GM23338 (cell line): ENCODE measurements around the gene DNAH17. TPM values are rescaled to one million over a fixed set of nuclear protein-coding genes. Genes with fewer than 3 reads are reported as not detected.

ENCODE experiments used
- ATAC-seq: fragments of 200-7000 bp; cut with Tn5 transposase; 3 replicates; pipeline ENCODE4 v1.9.1; 2020
- DNase-seq: peaks from one replicate; pipeline ENCODE4 v3.0.0-alpha.2; 2015; ENCODE audit warnings: low spot score
- H2AFZ ChIP-seq: fragments of 200-600 bp; sonication (generic); 2 replicates; pipeline ENCODE4 v1.8.0; 2016; ENCODE audit warnings: antibody characterized with exemption, mild to moderate bottlenecking, moderate library complexity
- H3F3A ChIP-seq: fragments of 200-600 bp; sonication (generic); replicated peaks from 2 replicates; pipeline ENCODE4 v1.8.0; 2017; ENCODE audit warnings: antibody characterized with exemption, mixed run types, low read depth
- H3K27ac ChIP-seq: fragments of 200-600 bp; sonication (generic); 2 replicates; pipeline ENCODE4 v1.6.1; 2016; ENCODE audit warnings: low read depth
- H3K27me3 ChIP-seq: fragments of 200-600 bp; sonication (generic); 2 replicates; pipeline ENCODE4 v1.8.0; 2016; ENCODE audit warnings: mild to moderate bottlenecking, mixed run types, moderate library complexity; ENCODE audit not compliant: insufficient read depth
- H3K36me3 ChIP-seq: fragments of 200-600 bp; sonication (generic); 2 replicates; pipeline ENCODE4 v1.8.0; 2016; ENCODE audit warnings: mild to moderate bottlenecking; ENCODE audit not compliant: insufficient read depth
- H3K4me1 ChIP-seq: fragments of 200-600 bp; sonication (generic); 2 replicates; pipeline ENCODE4 v1.8.0; 2016; ENCODE audit warnings: mild to moderate bottlenecking, moderate library complexity; ENCODE audit not compliant: insufficient read depth
- H3K4me2 ChIP-seq: fragments of 200-600 bp; sonication (generic); 2 replicates; pipeline ENCODE4 v1.7.1; 2017; ENCODE audit warnings: mixed run types
- H3K4me3 ChIP-seq: fragments of 200-600 bp; sonication (generic); 2 replicates; pipeline ENCODE4 v1.6.1; 2016; ENCODE audit warnings: mixed run types
- H3K79me2 ChIP-seq: fragments of 200-600 bp; sonication (generic); replicated peaks from 2 replicates; pipeline ENCODE4 v1.8.0; 2017; ENCODE audit warnings: mild to moderate bottlenecking; ENCODE audit not compliant: insufficient read depth
- H3K9me2 ChIP-seq: fragments of 200-600 bp; sonication (generic); 2 replicates; pipeline ENCODE4 v1.8.0; 2017; ENCODE audit not compliant: insufficient read depth
- H4K20me1 ChIP-seq: fragments of 200-600 bp; sonication (generic); replicated peaks from 2 replicates; pipeline ENCODE4 v1.8.0; 2017; ENCODE audit warnings: mild to moderate bottlenecking; ENCODE audit not compliant: insufficient read depth
- H3K27ac Mint-ChIP-seq: 2 replicates; pipeline ENCODE4 v1.8.0; 2020; ENCODE audit warnings: inconsistent platforms, mild to moderate bottlenecking, moderate library complexity, mixed read lengths
- H3K27me3 Mint-ChIP-seq: 3 replicates; pipeline ENCODE4 v1.8.0; 2022; ENCODE audit warnings: low read depth, mild to moderate bottlenecking, moderate library complexity, mixed read lengths, inconsistent platforms; ENCODE audit not compliant: insufficient read depth, poor library complexity
- H3K36me3 Mint-ChIP-seq: 3 replicates; pipeline ENCODE4 v1.8.0; 2021; ENCODE audit warnings: low read depth, mild to moderate bottlenecking, inconsistent platforms, moderate library complexity, mixed read lengths
- H3K4me1 Mint-ChIP-seq: 3 replicates; pipeline ENCODE4 v1.8.0; 2020; ENCODE audit warnings: mild to moderate bottlenecking, inconsistent platforms, mixed read lengths
- H3K4me3 Mint-ChIP-seq: 3 replicates; pipeline ENCODE4 v1.8.0; 2021; ENCODE audit warnings: moderate library complexity, mild to moderate bottlenecking, inconsistent platforms, mixed read lengths
- H3K9me3 Mint-ChIP-seq: 3 replicates; pipeline ENCODE4 v1.8.0; 2020; ENCODE audit warnings: moderate library complexity, mild to moderate bottlenecking, inconsistent platforms, mixed read lengths
- CTCF ChIP-seq, 2 experiments: fragments of 200-600 bp in 1 of 2; sonication (generic) in 1 of 2; conservative IDR thresholded peaks; 2 replicates each; pipeline versions ENCODE4 v1.5.1 to v1.6.1; 2016 to 2017; ENCODE audit warnings: antibody characterized with exemption in 2 of 2, low read depth in 2 of 2, mild to moderate bottlenecking in 2 of 2, moderate library complexity in 1 of 2
- POLR2AphosphoS5 ChIP-seq: IDR thresholded peaks from 2 replicates; pipeline ENCODE4 v1.6.1; 2016; ENCODE audit warnings: antibody characterized with exemption, low read depth
- REST ChIP-seq: IDR thresholded peaks from one replicate; pipeline ENCODE4 v1.6.1; 2018; ENCODE audit warnings: antibody characterized with exemption; ENCODE audit not compliant: unreplicated experiment
- STAT1 ChIP-seq: IDR thresholded peaks from one replicate; pipeline ENCODE4 v1.6.1; 2016; ENCODE audit warnings: antibody characterized with exemption; ENCODE audit not compliant: unreplicated experiment
- ZNF114 ChIP-seq: fragments of 250-450 bp; sonication (Bioruptor Pico); IDR thresholded peaks from 2 replicates; pipeline ENCODE4 v1.5.0; 2020; ENCODE audit warnings: mild to moderate bottlenecking, moderate library complexity
- ZNF331 ChIP-seq: fragments of 250-450 bp; sonication (Bioruptor Pico); IDR thresholded peaks from 2 replicates; pipeline ENCODE4 v1.5.0; 2020; ENCODE audit warnings: low read depth, mild to moderate bottlenecking, moderate library complexity
- ZNF462 ChIP-seq: fragments of 250-450 bp; sonication (Bioruptor Pico); IDR thresholded peaks from 2 replicates; pipeline ENCODE4 v1.5.0; 2020; ENCODE audit warnings: mild to moderate bottlenecking, moderate library complexity
- polyA plus RNA-seq: library from polyadenylated mRNA; unstranded; fragments of >200 nt; fragmentation: Nextera tagmentation; extraction: Ambion mirVana; gene quantifications from 2 replicates; pipeline ENCODE4 v1.2.1, GENCODE V29; 2016
- total RNA-seq: library from RNA; depleted of rRNA; stranded (reverse); fragments of >200 nt; shearing (Covaris generic); gene quantifications from 2 replicates; pipeline ENCODE4 v1.2.3, GENCODE V29; 2014

DNAH17 gene
- total and polyA plus RNA-seq, 2 experiments from 2014 or later: 0.59 to 2.0 TPM

- no peaks in the 10 kb centered on the region for H3K79me2 ChIP-seq
- H3K9me2 ChIP-seq: no peaks in the 10 kb centered on the region
- ATAC-seq (no peak), DNase-seq (no peak)
- Mint-ChIP-seq H3K27me3 (peaks cover 3% of the 10 kb centered on the region), H3K27ac (no peak overlapping the region), H3K9me3 (no peaks in the 10 kb centered on the region), H3K4me3 (no peak overlapping the region), H3K4me1 (peaks cover 21% of the 10 kb centered on the region), H3K36me3 (no peaks in the 10 kb centered on the region)
- no peak overlapping the region for H3K4me2 ChIP-seq
- no peak overlapping the region for H2AFZ ChIP-seq
- H3F3A ChIP-seq: no peaks in the 10 kb centered on the region
- no peaks in the 10 kb centered on the region for H3K27me3 ChIP-seq
- no peaks in the 10 kb centered on the region for H4K20me1 ChIP-seq
- TF ChIP-seq CTCF (conservative IDR thresholded peaks at IDR 0.05; ENCODE audit: low read depth in 2 of 2) (no peak), ZNF331 (CRISPR knock-in tag) (no peak), ZNF114 (CRISPR knock-in tag) (no peak), REST (no peak), POLR2AphosphoS5 (no peak), STAT1 (no peak), ZNF462 (CRISPR knock-in tag) (no peak)
- H3K27ac ChIP-seq: no peak overlapping the region
- H3K36me3 ChIP-seq: no peaks in the 10 kb centered on the region
- H3K4me3 ChIP-seq: no peak overlapping the region
- H3K4me1 ChIP-seq: peaks cover 12% of the 10 kb centered on the region
Observed at GRCh38 chr17:78598013-78598471, 20.8 kb upstream of the DNAH17 start.
